Spleen (tissue), 11 donors: Measurements from ENCODE around the gene HAUS3. TPM values are rescaled to one million over a fixed set of nuclear protein-coding genes. Genes with fewer than 3 reads are reported as not detected.

Experiments
- DNase-seq: peaks from one replicate; pipeline ENCODE4 v3.0.0-alpha.2; 2020
- H3K27ac ChIP-seq, 8 donors: fragments of 200-600 bp; sonication (generic) in 7 of 8; 1 replicate in 4 of 8; 2 replicates in 4 of 8; pipeline versions ENCODE4 v1.5.0 to v1.8.0; 2016 to 2021; ENCODE audit warnings: inconsistent platforms in 4 of 8, mild to moderate bottlenecking in 4 of 8, moderate library complexity in 1 of 8
- H3K27me3 ChIP-seq, 7 donors: fragments of 200-600 bp; sonication (generic) in 6 of 7; replicated peaks in 1 of 7; 1 replicate in 4 of 7; 2 replicates in 3 of 7; pipeline versions ENCODE4 v1.5.0 to v1.8.0; 2016 to 2021; ENCODE audit warnings: inconsistent platforms in 3 of 7, mild to moderate bottlenecking in 1 of 7
- H3K36me3 ChIP-seq, 6 donors: fragments of 200-600 bp; sonication (generic) in 5 of 6; 1 replicate in 4 of 6; 2 replicates in 2 of 6; pipeline versions ENCODE4 v1.5.0 to v1.8.0; 2016 to 2021; ENCODE audit warnings: inconsistent platforms in 2 of 6
- H3K4me1 ChIP-seq, 6 donors: fragments of 200-600 bp; sonication (generic) in 5 of 6; 1 replicate in 3 of 6; 2 replicates in 3 of 6; pipeline versions ENCODE4 v1.5.0 to v1.8.0; 2016 to 2021; ENCODE audit warnings: inconsistent platforms in 3 of 6
- H3K4me3 ChIP-seq, 8 donors: fragments of 200-600 bp; sonication (generic) in 7 of 8; 1 replicate in 4 of 8; 2 replicates in 4 of 8; pipeline versions ENCODE4 v1.5.0 to v1.8.0; 2016 to 2021; ENCODE audit warnings: inconsistent platforms in 4 of 8, mild to moderate bottlenecking in 4 of 8, moderate library complexity in 2 of 8
- H3K9me3 ChIP-seq, 8 donors: fragments of 200-600 bp; sonication (generic) in 7 of 8; 1 replicate in 4 of 8; 2 replicates in 4 of 8; pipeline versions ENCODE4 v1.5.0 to v1.8.0; 2016 to 2021; ENCODE audit warnings: inconsistent platforms in 4 of 8
- CTCF ChIP-seq, 11 experiments: fragments of 200-600 bp in 7 of 11; fragments of 450-650 bp in 4 of 11; sonication (generic) in 4 of 11; IDR thresholded peaks in 8 of 11; conservative IDR thresholded peaks in 3 of 11; 1 replicate in 7 of 11; 2 replicates in 4 of 11; pipeline versions ENCODE4 v1.4.0 to v1.8.0; 2016 to 2021; ENCODE audit warnings: antibody characterized with exemption in 11 of 11, inconsistent platforms in 4 of 11, mild to moderate bottlenecking in 1 of 11
- POLR2A ChIP-seq, 3 donors: fragments of 450-650 bp; IDR thresholded peaks; one replicate each; pipeline ENCODE4 v1.5.1; 2017; ENCODE audit warnings: antibody characterized with exemption in 3 of 3, mild to moderate bottlenecking in 1 of 3
- POLR2AphosphoS5 ChIP-seq, 3 donors: sonication (generic); formaldehyde crosslinking; IDR thresholded peaks; one replicate each; pipeline ENCODE4 v1.5.1; 2017; ENCODE audit warnings: antibody characterized with exemption in 3 of 3
- WGBS, 5 donors: extraction: QIAGEN DNeasy Blood & Tissue Kit in 3 of 5; methylation state at CpG; one replicate each; pipeline versions ENCODE4 v1.1.5 to v1.1.7; 2013 to 2018; 5-methylcytosine and 5-hydroxymethylcytosine counted together
- intact Hi-C: fragments of 100-400 bp; cut with DNase I; formaldehyde crosslinking; loops from one replicate; pipeline ENCODE4 v1.15.0; 2023; ENCODE audit warnings: low total_unique reads
- polyA plus RNA-seq, 3 donors: library from polyadenylated mRNA; stranded (reverse); fragments of 200-250 nt; gene quantifications; one replicate each; pipeline ENCODE4 v1.2.1, GENCODE V29; 2013
- total RNA-seq, 7 donors: library from RNA; depleted of rRNA in 3 of 7; stranded (reverse); fragments of >200 nt in 3 of 7; fragmentation: NEBNext Ultra II Directional in 4 of 7; extraction: Animal tissue kit (Norgen Biotek cat#: 25700) in 4 of 7; gene quantifications; one replicate each; pipeline versions ENCODE4 v1.1.0 to v1.2.1, GENCODE V29; 2016 to 2021
- donor health status: healthy with polysubstance abuse.
- donor health status: DM: no; HTN: no; CAD: no; lungs with moderate emphysema.
- donor health status: DM: no; HTN: no; CAD: no.
- donor health status: Bipolar disorder and iron deficiency.
- donor health status: healthy.
- donor health status: DM: no; HTN: no; CAD: no.
- donor health status: DM: yes; HTN: yes; CAD: no.

HAUS3 gene
- total and polyA plus RNA-seq, 10 donors: 10.3 to 22.4 (median 16.7) TPM

DNA sequence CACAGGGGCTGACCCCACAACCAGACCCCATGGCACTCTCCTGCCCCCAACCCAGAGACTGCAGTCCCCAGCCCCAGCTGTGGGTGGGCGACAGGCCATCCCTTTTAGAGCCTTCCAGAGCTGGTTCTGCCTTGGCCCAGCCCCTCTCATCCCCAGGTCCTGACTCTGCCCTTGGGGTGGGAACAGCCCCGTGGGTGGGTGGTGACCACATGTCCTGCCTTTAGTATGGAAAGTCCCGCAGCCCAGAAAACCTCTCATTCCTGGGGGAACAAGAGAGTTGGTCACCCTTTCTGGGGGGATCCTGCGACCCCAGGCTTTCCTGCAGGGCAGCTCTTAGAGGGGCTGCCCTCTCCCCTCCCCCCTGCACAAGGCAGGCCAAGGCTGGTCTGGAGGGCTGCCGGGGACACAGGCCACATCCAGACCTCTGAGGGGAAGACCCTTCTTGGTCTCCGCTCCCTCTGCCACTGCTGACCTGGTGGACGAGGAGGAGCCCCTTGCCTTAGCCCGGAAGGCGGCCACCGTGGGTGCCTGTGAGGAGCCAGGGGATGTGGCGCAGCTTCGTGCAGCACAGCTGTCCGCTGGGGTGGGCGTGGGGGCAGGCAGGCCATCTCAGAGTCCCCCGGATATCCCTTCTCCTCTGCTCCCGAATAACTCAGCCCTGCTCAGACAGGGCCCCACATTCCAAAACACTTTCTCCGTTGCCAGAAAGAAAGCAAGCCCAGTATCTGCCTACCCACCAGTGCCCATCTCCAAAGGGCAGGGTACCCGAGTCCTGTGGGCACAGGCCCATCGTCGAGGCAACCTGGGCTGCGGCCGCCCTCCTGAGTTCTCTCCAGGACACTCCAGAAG is 26.7 kb upstream of the HAUS3 start:
- TF ChIP-seq POLR2A (IDR thresholded peaks at IDR 0.05) (no peak), POLR2AphosphoS5 (IDR thresholded peaks at IDR 0.05) (no peak), CTCF (IDR thresholded peaks at IDR 0.05 in 8 of 11, conservative IDR thresholded peaks at IDR 0.05 in 3 of 11) (no peak)
- Histone ChIP-seq H3K27me3 (no peaks in the 10 kb centered on the region), H3K4me3 (no peak overlapping the region), H3K27ac (no peak overlapping the region), H3K4me1 (peaks cover 0 to 30% (median 14%) of the 10 kb centered on the region in 6 donors), H3K36me3 (peaks cover 0 to 27% (median 0%) of the 10 kb centered on the region in 6 donors), H3K9me3 (no peaks in the 10 kb centered on the region)
- 79 to 89% (median 85%) methylated on average over 20 to 22 of the region's 22 CpGs for WGBS, 5 donors
- intact Hi-C loops: loop anchor here (10.0 kb wide), 1 partner anchor 146 kb away; the partner anchor contains the start of genes CFAP99 and ZFYVE28
- no peak for DNase-seq

- 80 to 90% (median 87%) methylated on average over 8 to 12 of the region's 12 CpGs for WGBS, 5 donors
- no peak for DNase-seq
- peaks cover 5 to 38% (median 22%) of the 10 kb centered on the region in 6 donors for H3K4me1 ChIP-seq
- no peaks in the 10 kb centered on the region for H3K9me3 ChIP-seq
- no peaks in the 10 kb centered on the region for H3K27me3 ChIP-seq
- H3K27ac ChIP-seq: no peak overlapping the region
- H3K36me3 ChIP-seq: peaks cover 0 to 25% (median 0%) of the 10 kb centered on the region in 6 donors
- no peak overlapping the region for H3K4me3 ChIP-seq
- TF ChIP-seq POLR2A (IDR thresholded peaks at IDR 0.05): no peak
- no peak for TF ChIP-seq POLR2AphosphoS5 (IDR thresholded peaks at IDR 0.05)
- TF ChIP-seq CTCF (IDR thresholded peaks at IDR 0.05 in 8 of 11, conservative IDR thresholded peaks at IDR 0.05 in 3 of 11): no peak
- intact Hi-C loops: loop anchor here (10.0 kb wide), 1 partner anchor 147 kb away; the partner anchor contains the start of genes CFAP99 and ZFYVE28
These were observed 25.9 kb upstream of the HAUS3 start for GRCh38 chr4:2267841-2268240.

- Histone ChIP-seq H3K27me3 (no peaks in the 10 kb centered on the region), H3K4me3 (no peak overlapping the region), H3K4me1 (peaks cover 6 to 41% (median 24%) of the 10 kb centered on the region in 6 donors), H3K27ac (no peak overlapping the region), H3K9me3 (no peaks in the 10 kb centered on the region), H3K36me3 (peaks cover 0 to 21% (median 0%) of the 10 kb centered on the region in 6 donors)
- intact Hi-C loops: loop anchor here (10.0 kb wide), 1 partner anchor 147 kb away; the partner anchor contains the start of genes CFAP99 and ZFYVE28
- 82 to 93% (median 87%) methylated on average over 14 to 18 of the region's 18 CpGs for WGBS, 5 donors
- no peak for TF ChIP-seq POLR2A (IDR thresholded peaks at IDR 0.05)
- no peak for TF ChIP-seq POLR2AphosphoS5 (IDR thresholded peaks at IDR 0.05)
- DNase-seq: no peak
These were observed 25.4 kb upstream of the HAUS3 start for GRCh38 chr4:2267320-2267811.

GRCh38 chr4:2266821-2267220 is 24.9 kb upstream of the HAUS3 start:
- peaks cover 0 to 20% (median 0%) of the 10 kb centered on the region in 6 donors for H3K36me3 ChIP-seq
- no peaks in the 10 kb centered on the region for H3K9me3 ChIP-seq
- TF ChIP-seq POLR2A (IDR thresholded peaks at IDR 0.05) (no peak), CTCF (IDR thresholded peaks at IDR 0.05 in 8 of 11, conservative IDR thresholded peaks at IDR 0.05 in 3 of 11) (no peak), POLR2AphosphoS5 (IDR thresholded peaks at IDR 0.05) (no peak)
- peaks cover 6 to 41% (median 24%) of the 10 kb centered on the region in 6 donors for H3K4me1 ChIP-seq
- no peak overlapping the region for H3K27ac ChIP-seq
- H3K27me3 ChIP-seq: no peaks in the 10 kb centered on the region
- 77 to 90% (median 84%) methylated on average over 3 to 5 of the region's 5 CpGs for WGBS, 5 donors
- intact Hi-C loops: loop anchor here (10.0 kb wide), 1 partner anchor 148 kb away; the partner anchor contains the start of genes CFAP99 and ZFYVE28
- no peak overlapping the region for H3K4me3 ChIP-seq
- DNase-seq: no peak
